HG02938 (cell line): ENCODE results near the gene BCDIN3D.
"Not testable (repeated sequence)": the region's sequence is repeated elsewhere in the genome, so short reads cannot be mapped to it uniquely, and the experiment has no call there.

Source experiments
- ATAC-seq: cut with Tn5 transposase; IDR thresholded peaks from one replicate; pipeline ENCODE4 v1.9.1; 2021; ENCODE audit warnings: mild to moderate bottlenecking, moderate library complexity; ENCODE audit not compliant: unreplicated experiment

Gene BCDIN3D

GRCh38 chr12:49842519-49843352 is at the start of gene BCDIN3D:
TSS of gene BCDIN3D (minus strand) at chr12:49843106. CDS start at chr12:49843087, 19 bp downstream.
- ATAC-seq, result peak; percentile 85

- no peak for ATAC-seq
Measured at GRCh38 chr12:49892084-49892731, 49.3 kb upstream of the BCDIN3D start.

GRCh38 chr12:49891476-49891875 is 48.6 kb upstream of the BCDIN3D start:
- no peak for ATAC-seq

- no peak for ATAC-seq
Measured at GRCh38 chr12:49891012-49891411, 48.1 kb upstream of the BCDIN3D start.

GRCh38 chr12:49890096-49890461 is 47.2 kb upstream of the BCDIN3D start:
- ATAC-seq, result no peak

- ATAC-seq, result no peak
Measured at GRCh38 chr12:49889361-49890095, 46.6 kb upstream of the BCDIN3D start.

- ATAC-seq, result no peak
Measured at GRCh38 chr12:49888461-49889151, 45.7 kb upstream of the BCDIN3D start.

- no peak for ATAC-seq
Measured at GRCh38 chr12:49887536-49888401, 44.9 kb upstream of the BCDIN3D start.

- ATAC-seq, result no peak
Measured at GRCh38 chr12:49887091-49887490, 44.2 kb upstream of the BCDIN3D start.

GRCh38 chr12:49885663-49886461 is 43.0 kb upstream of the BCDIN3D start:
- no peak for ATAC-seq

GRCh38 chr12:49885118-49885517 is 42.2 kb upstream of the BCDIN3D start:
- no peak for ATAC-seq

GRCh38 chr12:49882851-49883464 is 40.1 kb upstream of the BCDIN3D start:
- no peak for ATAC-seq

- no peak for ATAC-seq
Measured at GRCh38 chr12:49882248-49882850, 39.4 kb upstream of the BCDIN3D start.

GRCh38 chr12:49881415-49882247 is 38.7 kb upstream of the BCDIN3D start:
- ATAC-seq, result no peak

GRCh38 chr12:49880756-49881414 is 38.0 kb upstream of the BCDIN3D start:
- no peak for ATAC-seq

- not testable (repeated sequence) for ATAC-seq
Measured at GRCh38 chr12:49879065-49879464, 36.2 kb upstream of the BCDIN3D start.

GRCh38 chr12:49878021-49878420 is 35.1 kb upstream of the BCDIN3D start:
- ATAC-seq, result no peak
